Astrocyte of the spinal cord (primary cell): ENCODE measurements around the gene ANXA10.

ENCODE experiments used
- DNase-seq: peaks from one replicate; pipeline ENCODE4 v3.0.0; 2011; ENCODE audit warnings: low read depth, low spot score
- H3K4me3 ChIP-seq: 2 replicates; pipeline ENCODE4 v1.5.1; 2011; ENCODE audit warnings: low read depth, mild to moderate bottlenecking, low read length, moderate library complexity
- in situ Hi-C: cut with HindIII; loops from 2 replicates; pipeline ENCODE4 v1.10.0; 2017; ENCODE audit warnings: low sequenced_read_pairs
- TF ChIP-seq, protein P1 (sequence below): IDR thresholded peaks from 2 replicates; pipeline ENCODE4 v1.5.1; 2012; ENCODE audit warnings: low read depth, mild to moderate bottlenecking, low read length, inconsistent platforms

Gene ANXA10

DNA sequence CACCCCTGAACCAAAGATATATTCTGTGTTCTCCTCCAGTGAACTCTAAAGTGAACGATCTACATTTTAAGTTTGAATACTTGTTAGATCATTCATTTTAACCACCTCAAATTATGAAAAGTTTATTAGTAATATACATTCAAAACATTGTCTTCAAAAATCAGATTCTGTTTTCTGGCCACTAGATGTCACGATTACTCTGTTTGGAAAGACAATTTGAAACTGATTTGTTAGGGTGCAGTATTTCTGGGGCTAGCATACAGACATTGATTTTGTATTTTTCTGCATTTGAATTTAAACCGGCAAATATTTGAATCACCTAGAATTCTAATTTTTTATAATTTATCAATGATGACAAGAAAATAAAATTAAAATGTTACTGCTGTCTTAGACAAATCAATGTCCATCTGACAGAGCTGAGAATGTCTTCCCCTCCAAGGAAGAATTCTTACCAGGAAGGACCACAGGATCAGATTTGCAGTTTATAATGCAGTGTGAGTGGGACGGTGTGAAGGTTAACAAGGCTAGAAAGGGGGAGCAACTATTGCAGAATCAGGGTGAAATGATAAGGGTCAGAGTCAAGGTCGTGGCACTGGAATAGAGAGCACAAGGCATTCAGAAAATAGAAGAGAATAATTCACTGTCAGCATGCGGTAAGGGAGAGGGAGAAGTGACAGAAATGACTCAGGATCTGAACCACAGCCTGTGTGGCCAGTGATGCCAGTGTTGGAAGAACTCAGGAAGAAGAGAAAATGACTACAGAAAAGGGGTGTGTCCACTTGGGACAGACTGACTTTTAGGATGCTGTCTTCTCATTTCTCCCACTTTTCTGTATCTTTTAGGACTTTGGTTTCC is 91.6 kb downstream of the ANXA10 start:
- DNase-seq: peak; percentile 55
- TF ChIP-seq, protein P1, sequence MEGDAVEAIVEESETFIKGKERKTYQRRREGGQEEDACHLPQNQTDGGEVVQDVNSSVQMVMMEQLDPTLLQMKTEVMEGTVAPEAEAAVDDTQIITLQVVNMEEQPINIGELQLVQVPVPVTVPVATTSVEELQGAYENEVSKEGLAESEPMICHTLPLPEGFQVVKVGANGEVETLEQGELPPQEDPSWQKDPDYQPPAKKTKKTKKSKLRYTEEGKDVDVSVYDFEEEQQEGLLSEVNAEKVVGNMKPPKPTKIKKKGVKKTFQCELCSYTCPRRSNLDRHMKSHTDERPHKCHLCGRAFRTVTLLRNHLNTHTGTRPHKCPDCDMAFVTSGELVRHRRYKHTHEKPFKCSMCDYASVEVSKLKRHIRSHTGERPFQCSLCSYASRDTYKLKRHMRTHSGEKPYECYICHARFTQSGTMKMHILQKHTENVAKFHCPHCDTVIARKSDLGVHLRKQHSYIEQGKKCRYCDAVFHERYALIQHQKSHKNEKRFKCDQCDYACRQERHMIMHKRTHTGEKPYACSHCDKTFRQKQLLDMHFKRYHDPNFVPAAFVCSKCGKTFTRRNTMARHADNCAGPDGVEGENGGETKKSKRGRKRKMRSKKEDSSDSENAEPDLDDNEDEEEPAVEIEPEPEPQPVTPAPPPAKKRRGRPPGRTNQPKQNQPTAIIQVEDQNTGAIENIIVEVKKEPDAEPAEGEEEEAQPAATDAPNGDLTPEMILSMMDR: peak; percentile 48
- no peak overlapping the region for H3K4me3 ChIP-seq
- in situ Hi-C loops: no loop called here

DNA sequence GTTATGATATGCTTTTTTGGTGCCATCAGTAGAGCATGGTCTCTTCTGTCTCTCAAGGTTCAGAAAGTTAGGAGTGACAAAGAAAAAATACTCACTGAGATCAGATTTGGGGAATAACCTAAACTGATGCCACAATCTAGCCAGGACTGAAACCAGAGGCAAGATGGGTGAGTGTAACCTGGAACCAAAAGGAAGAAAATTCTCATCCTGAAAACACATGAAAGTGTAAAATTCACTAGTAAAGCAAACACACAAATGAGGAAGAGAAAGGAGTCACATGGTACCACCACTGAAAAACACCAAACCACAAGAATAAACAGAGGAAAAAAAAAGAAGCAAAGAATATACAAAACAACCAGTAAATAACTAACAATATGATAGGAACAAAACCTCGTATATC is 96.4 kb downstream of the ANXA10 start:
- in situ Hi-C loops: no loop called here
- DNase-seq: no peak
- TF ChIP-seq, protein P1: no peak
- H3K4me3 ChIP-seq: no peak overlapping the region

DNA sequence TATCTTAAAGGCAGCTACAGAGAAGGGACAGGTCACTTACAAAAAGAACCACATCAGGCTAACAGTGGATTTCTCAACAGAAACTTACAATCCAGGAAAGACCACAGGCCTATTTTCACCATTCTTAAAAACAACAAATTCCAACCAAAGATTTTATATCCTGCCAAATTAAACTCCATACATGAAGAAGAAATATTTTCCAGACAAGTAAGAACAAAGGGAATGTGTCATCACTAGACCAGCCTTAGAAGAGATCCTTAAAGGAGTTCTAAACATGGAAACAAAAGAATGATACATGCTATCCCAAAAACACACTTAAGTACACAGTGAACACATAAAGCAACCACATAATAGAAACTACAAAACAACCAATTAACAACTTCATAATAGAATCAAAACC is 105.6 kb downstream of the ANXA10 start:
- in situ Hi-C loops: no loop called here

DNA sequence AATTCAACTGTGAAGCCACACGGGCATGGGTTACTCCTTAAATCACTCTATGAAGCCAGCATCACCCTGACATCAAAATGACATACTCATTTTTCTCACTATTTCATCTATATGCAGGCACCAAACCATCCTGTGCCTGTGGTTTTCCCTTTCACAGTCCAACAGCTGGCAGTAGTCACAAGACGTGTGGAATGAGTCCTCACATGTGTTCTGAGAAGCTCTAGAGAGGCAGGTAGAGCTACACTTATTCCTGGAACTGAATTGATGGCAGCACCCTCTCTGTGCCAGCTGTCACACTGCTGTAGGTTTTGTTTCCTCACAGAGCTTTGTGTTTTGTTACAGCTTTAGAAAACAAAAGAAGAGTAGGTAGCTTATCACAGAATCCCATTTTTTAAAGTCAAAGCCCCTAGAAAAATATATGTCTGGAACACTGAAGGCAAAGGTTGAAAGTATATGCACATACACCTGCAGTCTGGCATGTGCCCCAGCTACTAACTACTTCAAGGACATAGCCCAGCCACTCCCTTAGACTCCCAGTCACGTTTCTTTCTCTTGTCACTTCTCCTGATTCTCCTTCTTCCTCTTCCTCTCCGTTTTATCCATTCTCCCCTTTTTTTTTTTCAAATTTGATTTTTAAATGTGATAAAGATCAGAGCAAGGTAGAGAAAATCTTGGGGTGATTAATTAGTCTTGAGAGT is 107.1 kb downstream of the ANXA10 start:
- no peak for DNase-seq
- TF ChIP-seq, protein P1: no peak
- no peak overlapping the region for H3K4me3 ChIP-seq
- in situ Hi-C loops: no loop called here

More for the DNA sequence above, 105.6 kb downstream of the ANXA10 start:
- peak; percentile 28 for DNase-seq
- TF ChIP-seq, protein P1: no peak
- H3K4me3 ChIP-seq: no peak overlapping the region

DNA sequence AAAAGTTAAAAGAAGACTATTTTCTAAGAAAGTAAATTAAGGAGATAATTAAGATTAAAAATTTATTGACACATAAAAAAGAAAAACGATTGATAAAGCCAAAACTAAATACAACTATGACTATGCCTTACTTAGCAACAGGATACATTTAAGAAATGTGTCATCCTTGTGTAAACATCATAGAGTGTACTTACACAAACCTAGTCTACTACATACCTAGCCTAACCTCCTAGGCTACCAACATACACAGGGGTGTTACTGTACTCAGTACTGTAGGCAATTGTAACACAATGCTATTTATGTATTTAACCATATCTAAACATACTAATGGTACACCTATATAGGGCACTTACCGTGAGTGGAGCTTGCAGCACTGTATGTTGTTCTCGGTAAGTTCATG is 108.3 kb downstream of the ANXA10 start:
- in situ Hi-C loops: no loop called here
- H3K4me3 ChIP-seq: no peak overlapping the region
- DNase-seq: peak; percentile 29
- TF ChIP-seq, protein P1: no peak

DNA sequence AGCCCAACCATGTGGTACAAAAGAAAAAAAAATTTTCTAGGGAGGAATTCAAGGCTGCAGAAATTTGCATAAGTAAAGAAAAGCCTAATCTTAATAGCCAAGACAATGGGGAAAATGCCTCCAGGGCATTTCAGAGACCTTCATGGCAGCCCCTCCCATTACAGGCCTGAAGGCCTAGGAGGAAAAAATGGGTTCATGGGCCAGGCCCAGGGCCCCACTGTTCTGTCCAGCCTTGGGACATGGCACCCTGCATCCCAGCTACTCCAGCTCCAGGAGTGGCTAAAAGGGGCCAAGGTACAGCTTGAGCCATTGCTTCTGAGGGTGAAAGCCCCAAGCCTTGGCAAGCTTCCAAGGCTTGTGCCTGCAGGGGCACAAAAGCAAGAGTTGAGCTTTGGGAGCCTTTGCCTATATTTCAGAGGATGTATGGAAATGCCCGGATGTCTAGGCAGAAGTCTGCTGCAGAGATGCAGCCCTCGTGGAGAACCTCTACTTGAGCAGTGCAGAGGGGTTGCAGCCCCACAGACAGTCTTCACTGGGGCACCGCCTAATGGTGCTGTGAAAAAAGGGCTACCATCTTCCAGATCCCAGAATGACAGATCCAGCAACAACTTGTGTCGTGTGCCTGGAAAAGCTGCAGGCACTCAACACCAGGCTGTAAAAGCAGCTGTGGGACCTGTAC is 111.0 kb downstream of the ANXA10 start:
- in situ Hi-C loops: no loop called here
- DNase-seq: no peak

More for the DNA sequence above, 111.0 kb downstream of the ANXA10 start:
- no peak overlapping the region for H3K4me3 ChIP-seq
- TF ChIP-seq, protein P1: no peak
